Esophagus squamous epithelium (tissue), 5 donors: ENCODE data around the gene DENND2A. TPM values are rescaled to one million over a fixed set of nuclear protein-coding genes. Genes with fewer than 3 reads are reported as not detected.

Experiments
- DNase-seq: peaks from one replicate; lab custom pipeline; 2025; lab: John Stamatoyannopoulos, UW
- H3K27ac ChIP-seq, 4 donors: fragments of 200-600 bp; sonication (generic); one replicate each; pipeline ENCODE4 v1.5.1; 2016 to 2019; ENCODE audit warnings: mild to moderate bottlenecking in 1 of 4
- H3K27me3 ChIP-seq, 4 donors: fragments of 200-600 bp; sonication (generic); 1 replicate in 3 of 4; 2 replicates in 1 of 4; pipeline versions ENCODE4 v1.5.1 to v1.6.0; 2017 to 2021; ENCODE audit warnings: antibody characterized with exemption in 1 of 4
- H3K36me3 ChIP-seq, 3 donors: fragments of 200-600 bp; sonication (generic); one replicate each; pipeline ENCODE4 v1.5.1; 2016 to 2019
- H3K4me1 ChIP-seq, 3 donors: fragments of 200-600 bp; sonication (generic); one replicate each; pipeline ENCODE4 v1.5.1; 2017 to 2019
- H3K4me3 ChIP-seq, 4 donors: fragments of 200-600 bp; sonication (generic); 1 replicate in 3 of 4; 2 replicates in 1 of 4; pipeline ENCODE4 v1.5.1; 2016 to 2019; ENCODE audit warnings: mild to moderate bottlenecking in 2 of 4, moderate library complexity in 1 of 4
- H3K9me3 ChIP-seq, 3 donors: fragments of 200-600 bp; sonication (generic); one replicate each; pipeline ENCODE4 v1.5.1; 2016 to 2019
- CTCF ChIP-seq, 6 experiments: fragments of 450-650 bp in 4 of 6; fragments of 200-600 bp in 2 of 6; sonication (generic) in 2 of 6; IDR thresholded peaks; one replicate each; pipeline ENCODE4 v1.5.1; 2016 to 2019; ENCODE audit warnings: antibody characterized with exemption in 6 of 6, mild to moderate bottlenecking in 4 of 6, moderate library complexity in 4 of 6
- POLR2A ChIP-seq, 4 donors: fragments of 450-650 bp; IDR thresholded peaks; one replicate each; pipeline ENCODE4 v1.6.1; 2017; ENCODE audit warnings: antibody characterized with exemption in 4 of 4, mild to moderate bottlenecking in 4 of 4, moderate library complexity in 3 of 4
- WGBS, 2 donors: methylation state at CpG; one replicate each; pipeline ENCODE4 v1.1.5; 2018; 5-methylcytosine and 5-hydroxymethylcytosine counted together
- intact Hi-C: fragments of 100-400 bp; cut with DNase I; formaldehyde crosslinking; loops from one replicate; pipeline ENCODE4 v1.15.0; 2022
- total RNA-seq, 4 donors: library from RNA; depleted of rRNA; stranded (reverse); fragments of >200 nt; gene quantifications; one replicate each; pipeline ENCODE4 v1.1.0, GENCODE V29; 2016
- donor health status: DM: yes; HTN: yes; CAD: no.

Gene DENND2A
- total RNA-seq, 4 donors from 2014 or later = 0.92 to 11.1 (median 1.9) TPM

GRCh38 chr7:140484479-140484878 is 156.1 kb downstream of the DENND2A start:
- DNase-seq = no peak
- no peaks in the 10 kb centered on the region for H3K27me3 ChIP-seq
- no peaks in the 10 kb centered on the region for H3K9me3 ChIP-seq
- H3K4me3 ChIP-seq = no peak overlapping the region
- WGBS, 2 donors = 92 to 95% methylated on average over 3 of the region's 3 CpGs
- H3K4me1 ChIP-seq = peaks cover 0 to 19% (median 5%) of the 10 kb centered on the region in 3 donors
- no peaks in the 10 kb centered on the region for H3K36me3 ChIP-seq
- intact Hi-C loops = no loop called here
- no peak for TF ChIP-seq POLR2A (IDR thresholded peaks at IDR 0.05)
- TF ChIP-seq CTCF (IDR thresholded peaks at IDR 0.05) = no peak
- peak overlapping the region in 2 of 4 donors; percentile 37 to 53 for H3K27ac ChIP-seq

- Histone ChIP-seq H3K9me3 (no peaks in the 10 kb centered on the region), H3K4me3 (peak overlapping the region; percentile 71 to 100 (median 81)), H3K27me3 (no peaks in the 10 kb centered on the region), H3K27ac (peak overlapping the region; percentile 86 to 97 (median 92)), H3K36me3 (no peaks in the 10 kb centered on the region), H3K4me1 (peaks cover 3 to 40% (median 15%) of the 10 kb centered on the region in 3 donors)
- 0% methylated on average over 2 of the region's 2 CpGs for WGBS, 2 donors
- intact Hi-C loops = no loop called here
- no peak for TF ChIP-seq CTCF (IDR thresholded peaks at IDR 0.05)
- no peak for TF ChIP-seq POLR2A (IDR thresholded peaks at IDR 0.05)
- DNase-seq = no peak
These were observed 160.9 kb downstream of the DENND2A start for GRCh38 chr7:140479739-140480084.

GRCh38 chr7:140479062-140479738 is 161.4 kb downstream of the DENND2A start, which contains the start of gene MKRN1:
MKRN1 (minus strand) TSS chr7:140479505; CDS start chr7:140479344, 161 bp downstream.
- peak within 1 kb of the TSS; percentile 71 to 100 (median 81) for H3K4me3 ChIP-seq
- peak within 1 kb of the TSS; percentile 86 to 97 (median 92) for H3K27ac ChIP-seq
- no peaks in the 10 kb centered on the region for H3K27me3 ChIP-seq
- no peaks in the 10 kb centered on the region for H3K9me3 ChIP-seq
- TF ChIP-seq POLR2A (IDR thresholded peaks at IDR 0.05) (peak in 2 of 4 donors; percentile 64 to 85), CTCF (IDR thresholded peaks at IDR 0.05) (no peak)
- intact Hi-C loops = no loop called here
- H3K4me1 ChIP-seq = peaks cover 3 to 40% (median 15%) of the 10 kb centered on the region in 3 donors
- DNase-seq = peak; percentile 73
- no peaks in the 10 kb centered on the region for H3K36me3 ChIP-seq
- 0% methylated on average over 1 to 4 of the region's 71 CpGs for WGBS, 2 donors

GRCh38 chr7:140478246-140479061 is 162.2 kb downstream of the DENND2A start:
- Histone ChIP-seq H3K27ac (peak overlapping the region; percentile 86 to 97 (median 92)), H3K36me3 (no peaks in the 10 kb centered on the region), H3K4me3 (peak overlapping the region; percentile 71 to 100 (median 81)), H3K27me3 (no peaks in the 10 kb centered on the region), H3K4me1 (peaks cover 3 to 40% (median 15%) of the 10 kb centered on the region in 3 donors), H3K9me3 (no peaks in the 10 kb centered on the region)
- intact Hi-C loops = no loop called here
- no peak for DNase-seq
- WGBS, 2 donors = 0 to 1% methylated on average over 32 to 33 of the region's 69 CpGs
- TF ChIP-seq CTCF (IDR thresholded peaks at IDR 0.05) = no peak
- no peak for TF ChIP-seq POLR2A (IDR thresholded peaks at IDR 0.05)
